Lower leg skin (tissue), 3 donors: ENCODE results near the gene PRDX3.

Experiments
- CTCF ChIP-seq, 3 donors: fragments of 450-650 bp; IDR thresholded peaks; one replicate each; pipeline ENCODE4 v1.5.1; 2016; ENCODE audit warnings: antibody characterized with exemption in 3 of 3, mild to moderate bottlenecking in 3 of 3, moderate library complexity in 2 of 3
- POLR2A ChIP-seq, 2 donors: fragments of 450-650 bp; IDR thresholded peaks; one replicate each; pipeline ENCODE4 v1.6.1; 2016 to 2017; ENCODE audit warnings: antibody characterized with exemption in 2 of 2, mild to moderate bottlenecking in 1 of 2, moderate library complexity in 1 of 2

GRCh38 chr10:119206603-119207365 is 28.2 kb upstream of the PRDX3 start:
- no peak for TF ChIP-seq POLR2A (IDR thresholded peaks at IDR 0.05)
- TF ChIP-seq CTCF (IDR thresholded peaks at IDR 0.05): peak in 1 of 3 donors; percentile 11
